DND-41 (cell line): Measurements from ENCODE around the gene NUP35.

ENCODE experiments used
- EZH2 ChIP-seq: IDR thresholded peaks from 3 replicates; pipeline ENCODE4 v1.6.1; 2012; ENCODE audit warnings: borderline replicate concordance, low read depth, mild to moderate bottlenecking, moderate library complexity, low read length, inconsistent platforms; ENCODE audit not compliant: severe bottlenecking
- TF ChIP-seq, protein P1 (sequence below): IDR thresholded peaks from 2 replicates; pipeline ENCODE4 v1.5.1; 2012; ENCODE audit warnings: borderline replicate concordance, low read length, moderate library complexity, mild to moderate bottlenecking; ENCODE audit not compliant: poor library complexity, severe bottlenecking; ENCODE audit errors: extremely low read depth

DNA sequence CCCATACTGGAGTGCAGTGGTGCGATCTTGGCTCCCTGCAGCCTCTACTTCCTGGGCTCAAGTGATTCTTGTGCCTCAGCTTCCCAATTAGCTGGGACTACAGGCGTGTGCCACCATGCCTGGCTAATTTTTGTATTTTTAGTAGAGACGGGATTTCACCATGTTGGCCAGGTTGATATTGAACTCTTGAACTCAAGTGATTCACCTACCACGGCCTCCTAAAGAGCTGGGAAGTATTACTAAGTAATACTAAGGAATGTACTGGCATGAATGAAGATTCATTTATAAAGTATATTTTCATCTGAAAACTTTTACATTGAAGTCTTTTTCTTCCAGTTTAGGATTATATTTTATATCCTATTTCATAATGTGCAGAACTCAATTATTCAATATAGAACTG, 38.1 kb downstream of the NUP35 start:
- no peak for TF ChIP-seq EZH2
- TF ChIP-seq, protein P1, sequence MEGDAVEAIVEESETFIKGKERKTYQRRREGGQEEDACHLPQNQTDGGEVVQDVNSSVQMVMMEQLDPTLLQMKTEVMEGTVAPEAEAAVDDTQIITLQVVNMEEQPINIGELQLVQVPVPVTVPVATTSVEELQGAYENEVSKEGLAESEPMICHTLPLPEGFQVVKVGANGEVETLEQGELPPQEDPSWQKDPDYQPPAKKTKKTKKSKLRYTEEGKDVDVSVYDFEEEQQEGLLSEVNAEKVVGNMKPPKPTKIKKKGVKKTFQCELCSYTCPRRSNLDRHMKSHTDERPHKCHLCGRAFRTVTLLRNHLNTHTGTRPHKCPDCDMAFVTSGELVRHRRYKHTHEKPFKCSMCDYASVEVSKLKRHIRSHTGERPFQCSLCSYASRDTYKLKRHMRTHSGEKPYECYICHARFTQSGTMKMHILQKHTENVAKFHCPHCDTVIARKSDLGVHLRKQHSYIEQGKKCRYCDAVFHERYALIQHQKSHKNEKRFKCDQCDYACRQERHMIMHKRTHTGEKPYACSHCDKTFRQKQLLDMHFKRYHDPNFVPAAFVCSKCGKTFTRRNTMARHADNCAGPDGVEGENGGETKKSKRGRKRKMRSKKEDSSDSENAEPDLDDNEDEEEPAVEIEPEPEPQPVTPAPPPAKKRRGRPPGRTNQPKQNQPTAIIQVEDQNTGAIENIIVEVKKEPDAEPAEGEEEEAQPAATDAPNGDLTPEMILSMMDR, result no peak
